Chondrocyte (in vitro differentiated cells): ENCODE results near the gene KCNQ5. TPM values are rescaled to one million over a fixed set of nuclear protein-coding genes. Genes with fewer than 3 reads are reported as not detected.

Source experiments
- DNase-seq: peaks from one replicate; pipeline ENCODE4 v3.0.0; 2021; ENCODE audit warnings: mixed read lengths, low spot score
- H3K27ac Mint-ChIP-seq: one replicate; pipeline ENCODE4 v1.8.0; 2021; ENCODE audit warnings: mild to moderate bottlenecking, moderate library complexity, mixed read lengths; ENCODE audit not compliant: unreplicated experiment
- H3K27me3 Mint-ChIP-seq: 2 replicates; pipeline ENCODE4 v1.8.0; 2021; ENCODE audit warnings: low read depth, mixed read lengths
- H3K36me3 Mint-ChIP-seq: 2 replicates; pipeline ENCODE4 v1.8.0; 2021; ENCODE audit warnings: low read depth, mixed read lengths
- H3K4me1 Mint-ChIP-seq: 2 replicates; pipeline ENCODE4 v1.8.0; 2021; ENCODE audit warnings: low read depth, mild to moderate bottlenecking, mixed read lengths
- H3K4me3 Mint-ChIP-seq: one replicate; pipeline ENCODE4 v1.8.0; 2021; ENCODE audit warnings: mild to moderate bottlenecking, moderate library complexity, mixed read lengths; ENCODE audit not compliant: unreplicated experiment
- H3K9me3 Mint-ChIP-seq: 2 replicates; pipeline ENCODE4 v1.8.0; 2021; ENCODE audit warnings: low read depth, mixed read lengths
- total RNA-seq: library from RNA; stranded (reverse); gene quantifications from 3 replicates; pipeline ENCODE4 v1.2.1, GENCODE V29; 2021
- TF ChIP-seq, protein P1 (sequence below): fragments of 200-600 bp; sonication (generic); IDR thresholded peaks from 2 replicates; pipeline ENCODE4 v1.5.0; 2021; ENCODE audit warnings: antibody characterized with exemption, mild to moderate bottlenecking, moderate library complexity

Gene KCNQ5
- total RNA-seq, 1 donor from 2014 or later, result 4.1 TPM

- TF ChIP-seq, protein P1, sequence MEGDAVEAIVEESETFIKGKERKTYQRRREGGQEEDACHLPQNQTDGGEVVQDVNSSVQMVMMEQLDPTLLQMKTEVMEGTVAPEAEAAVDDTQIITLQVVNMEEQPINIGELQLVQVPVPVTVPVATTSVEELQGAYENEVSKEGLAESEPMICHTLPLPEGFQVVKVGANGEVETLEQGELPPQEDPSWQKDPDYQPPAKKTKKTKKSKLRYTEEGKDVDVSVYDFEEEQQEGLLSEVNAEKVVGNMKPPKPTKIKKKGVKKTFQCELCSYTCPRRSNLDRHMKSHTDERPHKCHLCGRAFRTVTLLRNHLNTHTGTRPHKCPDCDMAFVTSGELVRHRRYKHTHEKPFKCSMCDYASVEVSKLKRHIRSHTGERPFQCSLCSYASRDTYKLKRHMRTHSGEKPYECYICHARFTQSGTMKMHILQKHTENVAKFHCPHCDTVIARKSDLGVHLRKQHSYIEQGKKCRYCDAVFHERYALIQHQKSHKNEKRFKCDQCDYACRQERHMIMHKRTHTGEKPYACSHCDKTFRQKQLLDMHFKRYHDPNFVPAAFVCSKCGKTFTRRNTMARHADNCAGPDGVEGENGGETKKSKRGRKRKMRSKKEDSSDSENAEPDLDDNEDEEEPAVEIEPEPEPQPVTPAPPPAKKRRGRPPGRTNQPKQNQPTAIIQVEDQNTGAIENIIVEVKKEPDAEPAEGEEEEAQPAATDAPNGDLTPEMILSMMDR, result no peak
- H3K36me3 Mint-ChIP-seq, result no peaks in the 10 kb centered on the region
- peaks cover 29% of the 10 kb centered on the region for H3K4me1 Mint-ChIP-seq
- no peak overlapping the region for H3K4me3 Mint-ChIP-seq
- no peaks in the 10 kb centered on the region for H3K27me3 Mint-ChIP-seq
- DNase-seq, result no peak
- H3K9me3 Mint-ChIP-seq, result no peaks in the 10 kb centered on the region
- H3K27ac Mint-ChIP-seq, result peak overlapping the region; percentile 37
Observed at GRCh38 chr6:72784071-72784470, 162.2 kb downstream of the KCNQ5 start.

GRCh38 chr6:72784581-72784980 is 162.7 kb downstream of the KCNQ5 start:
- no peaks in the 10 kb centered on the region for H3K27me3 Mint-ChIP-seq
- TF ChIP-seq, protein P1, result no peak
- DNase-seq, result no peak
- H3K4me1 Mint-ChIP-seq, result peaks cover 29% of the 10 kb centered on the region
- H3K27ac Mint-ChIP-seq, result no peak overlapping the region
- H3K4me3 Mint-ChIP-seq, result no peak overlapping the region
- H3K9me3 Mint-ChIP-seq, result no peaks in the 10 kb centered on the region
- no peaks in the 10 kb centered on the region for H3K36me3 Mint-ChIP-seq

GRCh38 chr6:72787391-72788031 is 165.6 kb downstream of the KCNQ5 start:
- DNase-seq, result no peak

GRCh38 chr6:72788188-72788587 is 166.3 kb downstream of the KCNQ5 start:
- Mint-ChIP-seq H3K27me3 (no peaks in the 10 kb centered on the region), H3K27ac (no peak overlapping the region), H3K4me3 (no peak overlapping the region), H3K4me1 (peaks cover 32% of the 10 kb centered on the region), H3K36me3 (no peaks in the 10 kb centered on the region), H3K9me3 (peaks cover 4% of the 10 kb centered on the region)
- no peak for DNase-seq
- TF ChIP-seq, protein P1, result no peak

More at GRCh38 chr6:72787391-72788031, 165.6 kb downstream of the KCNQ5 start:
- peaks cover 30% of the 10 kb centered on the region for H3K4me1 Mint-ChIP-seq
- H3K4me3 Mint-ChIP-seq, result no peak overlapping the region
- TF ChIP-seq, protein P1, result no peak
- no peaks in the 10 kb centered on the region for H3K27me3 Mint-ChIP-seq
- peaks cover 4% of the 10 kb centered on the region for H3K9me3 Mint-ChIP-seq
- H3K27ac Mint-ChIP-seq, result no peak overlapping the region
- no peaks in the 10 kb centered on the region for H3K36me3 Mint-ChIP-seq

- no peak overlapping the region for H3K4me3 Mint-ChIP-seq
- H3K27me3 Mint-ChIP-seq, result no peaks in the 10 kb centered on the region
- H3K36me3 Mint-ChIP-seq, result no peaks in the 10 kb centered on the region
- TF ChIP-seq, protein P1, result no peak
- peaks cover 22% of the 10 kb centered on the region for H3K4me1 Mint-ChIP-seq
- no peak overlapping the region for H3K27ac Mint-ChIP-seq
- peaks cover 4% of the 10 kb centered on the region for H3K9me3 Mint-ChIP-seq
- no peak for DNase-seq
Observed at GRCh38 chr6:72789145-72789544, 167.3 kb downstream of the KCNQ5 start.
